NOMO-1 treated with DMSO at 0.1 percent for 48 hours (cell line): ENCODE results near the gene ENTHD1.

Experiments
- DNase-seq: peaks from one replicate; lab custom pipeline; 2025; ENCODE audit not compliant: unreplicated experiment; lab: John Stamatoyannopoulos, UW

The ENTHD1 gene

GRCh38 chr22:39800790-39801520 lies 92.6 kb downstream of the ENTHD1 start:
- DNase-seq: no peak

- no peak for DNase-seq
These were observed 95.9 kb downstream of the ENTHD1 start for GRCh38 chr22:39797528-39798147.

- no peak for DNase-seq
These were observed 103.8 kb downstream of the ENTHD1 start for GRCh38 chr22:39789788-39790187.

GRCh38 chr22:39785232-39785631 lies 108.3 kb downstream of the ENTHD1 start:
- DNase-seq: no peak

- DNase-seq: no peak
These were observed 115.7 kb downstream of the ENTHD1 start for GRCh38 chr22:39777716-39778454.

- no peak for DNase-seq
These were observed 117.1 kb downstream of the ENTHD1 start for GRCh38 chr22:39776295-39777009.

- DNase-seq: no peak
These were observed 119.5 kb downstream of the ENTHD1 start for GRCh38 chr22:39773976-39774539.

GRCh38 chr22:39773503-39773902 lies 120.1 kb downstream of the ENTHD1 start:
- DNase-seq: no peak

- DNase-seq: no peak
These were observed 122.1 kb downstream of the ENTHD1 start for GRCh38 chr22:39771486-39771885.

- no peak for DNase-seq
These were observed 127.9 kb downstream of the ENTHD1 start for GRCh38 chr22:39765661-39766060.

GRCh38 chr22:39765046-39765445 lies 128.5 kb downstream of the ENTHD1 start:
- DNase-seq: no peak

- DNase-seq: no peak
These were observed 130.3 kb downstream of the ENTHD1 start for GRCh38 chr22:39763276-39763675.

GRCh38 chr22:39750759-39751158 lies 142.8 kb downstream of the ENTHD1 start:
- DNase-seq: no peak

- no peak for DNase-seq
These were observed 144.7 kb downstream of the ENTHD1 start for GRCh38 chr22:39748877-39749276.

GRCh38 chr22:39746600-39747262 lies 146.8 kb downstream of the ENTHD1 start:
- DNase-seq: no peak

- DNase-seq: peak; percentile 11
These were observed 147.8 kb downstream of the ENTHD1 start for GRCh38 chr22:39745789-39746188.

GRCh38 chr22:39744353-39744752 lies 149.2 kb downstream of the ENTHD1 start:
- DNase-seq: no peak

- DNase-seq: no peak
These were observed 149.6 kb downstream of the ENTHD1 start for GRCh38 chr22:39743935-39744334.

GRCh38 chr22:39739338-39740027 lies 154.1 kb downstream of the ENTHD1 start:
- DNase-seq: no peak

GRCh38 chr22:39738746-39739145 lies 154.8 kb downstream of the ENTHD1 start:
- no peak for DNase-seq
